Panc1 (cell line): ENCODE data around the gene GNAS-AS1.

Source experiments
- CTCF ChIP-seq: fragments of 450-650 bp; IDR thresholded peaks from 2 replicates; pipeline ENCODE4 v1.5.1; 2017; ENCODE audit warnings: mild to moderate bottlenecking
- POLR2AphosphoS5 ChIP-seq: IDR thresholded peaks from 2 replicates; pipeline ENCODE4 v1.6.1; 2012; ENCODE audit warnings: mild to moderate bottlenecking, low read depth, low read length, moderate library complexity
- REST ChIP-seq, 2 experiments: IDR thresholded peaks; 2 replicates each; pipeline ENCODE4 v1.6.1; 2011 to 2012; ENCODE audit warnings: low read depth in 2 of 2, control low read depth in 1 of 2, low read length in 1 of 2, mild to moderate bottlenecking in 1 of 2, moderate library complexity in 1 of 2; ENCODE audit not compliant: insufficient read depth in 1 of 2
- SIN3A ChIP-seq: IDR thresholded peaks from 2 replicates; pipeline ENCODE4 v1.6.1; 2012; ENCODE audit warnings: low read depth, mild to moderate bottlenecking, low read length, moderate library complexity, borderline replicate concordance; ENCODE audit not compliant: insufficient read depth
- TCF7L2 ChIP-seq: IDR thresholded peaks from 2 replicates; pipeline ENCODE4 v1.6.1; 2011; ENCODE audit warnings: mild to moderate bottlenecking, low read depth, low read length, inconsistent platforms

- TF ChIP-seq SIN3A, result no peak
- TF ChIP-seq CTCF, result no peak
- no peak for TF ChIP-seq POLR2AphosphoS5
- no peak for TF ChIP-seq REST (IDR thresholded peaks at IDR 0.05; ENCODE audit: insufficient read depth in 1 of 2, low read depth in 2 of 2, low read length in 1 of 2)
- TF ChIP-seq TCF7L2, result no peak
Measured at GRCh38 chr20:58867211-58867610, 16.5 kb upstream of the GNAS-AS1 start.
